Naive thymus-derived CD4-positive, alpha-beta T cell (primary cell): Measurements from ENCODE around the gene OGFOD1. TPM values are rescaled to one million over a fixed set of nuclear protein-coding genes. Genes with fewer than 3 reads are reported as not detected.

Source experiments
- ATAC-seq: fragments of 150-1000 bp; cut with Tn5 transposase; 2 replicates; pipeline ENCODE4 v1.10.0; 2021; ENCODE audit warnings: mild to moderate bottlenecking, moderate library complexity
- CTCF ChIA-PET: fragments of 350-600 bp; sonication (Branson Sonifier 250); formaldehyde crosslinking; loops from one replicate; lab custom pipeline; 2021; ENCODE audit warnings: antibody characterized with exemption; lab: Charles Lee
- POLR2A ChIA-PET: fragments of 350-600 bp; sonication (Branson Sonifier 250); formaldehyde crosslinking; loops from one replicate; lab custom pipeline; 2021; ENCODE audit warnings: antibody characterized with exemption, inconsistent platforms; lab: Charles Lee
- DNase-seq, 9 donors: peaks; one replicate each; pipeline versions ENCODE4 v3.0.0 to v3.0.0-alpha.2; 2020 to 2022; ENCODE audit warnings: mixed read lengths in 1 of 9
- H3K27ac ChIP-seq: one replicate; pipeline ENCODE4 v1.7.0; 2013; ENCODE audit warnings: mild to moderate bottlenecking, low read depth, low read length, moderate library complexity
- H3K27me3 ChIP-seq, 2 donors: one replicate each; pipeline ENCODE4 v1.7.0; 2013; ENCODE audit warnings: low read length in 2 of 2, mild to moderate bottlenecking in 2 of 2, moderate library complexity in 2 of 2; ENCODE audit not compliant: control insufficient read depth in 2 of 2, insufficient read depth in 2 of 2
- H3K36me3 ChIP-seq, 3 experiments: 1 replicate in 2 of 3; 2 replicates in 1 of 3; pipeline ENCODE4 v1.7.0; 2013; ENCODE audit warnings: low read length in 3 of 3, mild to moderate bottlenecking in 3 of 3, moderate library complexity in 1 of 3; ENCODE audit not compliant: insufficient read depth in 3 of 3, control insufficient read depth in 2 of 3
- H3K4me1 ChIP-seq, 2 donors: one replicate each; pipeline ENCODE4 v1.7.0; 2013; ENCODE audit warnings: low read length in 2 of 2, mild to moderate bottlenecking in 2 of 2, moderate library complexity in 1 of 2; ENCODE audit not compliant: control insufficient read depth in 2 of 2, insufficient read depth in 2 of 2
- H3K4me3 ChIP-seq: 2 replicates; pipeline ENCODE4 v1.7.0; 2013; ENCODE audit warnings: mild to moderate bottlenecking, low read length
- H3K9me3 ChIP-seq, 3 experiments: 1 replicate in 2 of 3; 2 replicates in 1 of 3; pipeline ENCODE4 v1.7.0; 2013; ENCODE audit warnings: low read length in 3 of 3; ENCODE audit not compliant: control insufficient read depth in 2 of 3
- H3K27ac Mint-ChIP-seq, 9 donors: one replicate each; pipeline ENCODE4 v1.8.0; 2020 to 2022; ENCODE audit warnings: mixed read lengths in 9 of 9, mild to moderate bottlenecking in 8 of 9, moderate library complexity in 5 of 9, inconsistent platforms in 2 of 9
- H3K27me3 Mint-ChIP-seq, 5 donors: one replicate each; pipeline ENCODE4 v1.8.0; 2021 to 2022; ENCODE audit warnings: mixed read lengths in 5 of 5, mild to moderate bottlenecking in 1 of 5
- H3K36me3 Mint-ChIP-seq, 5 donors: one replicate each; pipeline ENCODE4 v1.8.0; 2020 to 2022; ENCODE audit warnings: mixed read lengths in 5 of 5, mild to moderate bottlenecking in 3 of 5, inconsistent platforms in 1 of 5
- H3K4me1 Mint-ChIP-seq, 7 donors: one replicate each; pipeline ENCODE4 v1.8.0; 2020 to 2022; ENCODE audit warnings: mixed read lengths in 7 of 7, mild to moderate bottlenecking in 3 of 7, inconsistent platforms in 1 of 7
- H3K4me3 Mint-ChIP-seq, 10 donors: one replicate each; pipeline ENCODE4 v1.8.0; 2020 to 2022; ENCODE audit warnings: mild to moderate bottlenecking in 10 of 10, mixed read lengths in 10 of 10, moderate library complexity in 6 of 10, inconsistent platforms in 2 of 10
- H3K9me3 Mint-ChIP-seq, 11 donors: one replicate each; pipeline ENCODE4 v1.8.0; 2020 to 2022; ENCODE audit warnings: mixed read lengths in 11 of 11, mild to moderate bottlenecking in 4 of 11, inconsistent platforms in 1 of 11, moderate library complexity in 1 of 11
- intact Hi-C, 2 donors: fragments of 100-400 bp; cut with micrococcal nuclease; formaldehyde crosslinking; loops; one replicate each; pipeline ENCODE4 v1.15.1; 2023
- polyA plus RNA-seq, 2 donors: library from polyadenylated mRNA; unstranded; fragments of 300-500 nt; fragmentation: Illumina TruSeq; gene quantifications; one replicate each; pipeline ENCODE4 v1.2.3, GENCODE V29; 2021
- total RNA-seq, 6 experiments: library from RNA in 5 of 6; stranded (reverse) in 5 of 6; gene quantifications; 1 replicate in 5 of 6; 2 replicates in 1 of 6; pipeline ENCODE4 v1.2.3 and lab custom pipeline; 2021 to 2026

OGFOD1 gene
- total and polyA plus RNA-seq, 7 experiments from 2014 or later = 23.8 to 106 (median 45.3) TPM

DNA sequence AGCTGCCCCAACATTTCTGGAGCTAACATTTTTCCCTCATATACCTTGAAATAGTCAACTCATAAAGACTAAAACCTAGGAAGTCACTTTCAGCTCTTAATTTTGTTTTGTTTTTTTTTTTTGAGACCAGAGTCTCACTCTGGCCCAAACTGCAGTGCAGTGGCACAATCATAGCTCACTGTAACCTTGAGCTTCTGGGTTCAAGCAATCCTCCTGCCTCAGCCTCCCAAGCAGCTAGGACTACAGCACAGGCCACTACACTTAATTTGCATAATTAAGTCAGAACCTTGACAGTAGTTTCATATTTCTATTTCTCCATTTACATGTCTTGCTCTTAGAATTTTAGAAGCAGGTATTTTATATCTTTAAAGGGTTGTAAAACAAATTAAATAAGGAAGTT lies 30.7 kb upstream of the OGFOD1 start:
- ChIA-PET POLR2A (interaction anchor here (0.5 kb wide), 1 partner anchor 20 kb away, joined by 4 read pairs; no protein-coding TSS in a partner anchor), CTCF (no interaction called here)
- ATAC-seq (no peak), DNase-seq (no peak)
- Histone ChIP-seq H3K9me3 (no peaks in the 10 kb centered on the region), H3K4me1 (peaks cover 6 to 8% of the 10 kb centered on the region in 2 donors), H3K27me3 (no peaks in the 10 kb centered on the region), H3K27ac (no peak overlapping the region), H3K36me3 (no peaks in the 10 kb centered on the region), H3K4me3 (no peak overlapping the region)
- Mint-ChIP-seq H3K27ac (peak overlapping the region in 2 of 9 donors; percentile 3 to 63), H3K4me3 (no peak overlapping the region), H3K36me3 (peaks cover 0 to 7% (median 0%) of the 10 kb centered on the region in 5 donors), H3K9me3 (no peaks in the 10 kb centered on the region), H3K27me3 (no peaks in the 10 kb centered on the region), H3K4me1 (peaks cover 40 to 52% (median 47%) of the 10 kb centered on the region in 7 donors)
- intact Hi-C loops = loop anchor here (10.0 kb wide), 3 partner anchors 226 to 1314 kb away; partner anchors contain the start of genes GNAO1 (in 1 of the 2) and KATNB1 (in 1 of the 2)

DNA sequence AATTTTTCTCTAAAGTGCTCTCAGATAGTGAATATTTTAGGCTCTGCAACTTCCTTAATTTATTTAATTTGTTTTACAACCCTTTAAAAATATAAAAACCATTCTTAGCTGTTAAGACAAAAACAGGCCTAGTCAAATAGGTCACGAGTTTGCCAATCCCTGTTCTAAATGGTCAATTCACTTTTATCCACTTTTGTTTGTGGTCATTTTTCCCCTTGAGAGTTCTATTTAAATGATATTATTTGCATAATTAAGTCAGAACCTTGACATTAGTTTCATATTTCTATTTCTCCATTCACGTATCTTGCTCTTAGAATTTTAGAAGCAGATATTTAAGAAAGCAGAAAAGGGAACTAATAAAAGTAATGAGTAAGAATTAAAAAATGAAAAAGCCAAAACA lies 30.0 kb upstream of the OGFOD1 start:
- no peaks in the 10 kb centered on the region for H3K9me3 ChIP-seq
- H3K4me1 ChIP-seq = peaks cover 6 to 8% of the 10 kb centered on the region in 2 donors
- DNase-seq = no peak
- Mint-ChIP-seq H3K4me1 (peaks cover 36 to 49% (median 46%) of the 10 kb centered on the region in 7 donors), H3K4me3 (peak overlapping the region in 2 of 10 donors; percentile 5 to 36), H3K27me3 (no peaks in the 10 kb centered on the region), H3K27ac (peak overlapping the region in 3 of 9 donors; percentile 14 to 76 (median 62)), H3K36me3 (peaks cover 0 to 7% (median 0%) of the 10 kb centered on the region in 5 donors), H3K9me3 (no peaks in the 10 kb centered on the region)
- no peak overlapping the region for H3K4me3 ChIP-seq
- no peak overlapping the region for H3K27ac ChIP-seq
- no peaks in the 10 kb centered on the region for H3K36me3 ChIP-seq
- ChIA-PET POLR2A (interaction anchor here (0.5 to 1.1 kb wide), 2 partner anchors 10 to 21 kb away, joined by 3 to 4 read pairs; no protein-coding TSS in a partner anchor), CTCF (no interaction called here)
- intact Hi-C loops = loop anchor here (10.0 kb wide), 3 partner anchors 227 to 1313 kb away; partner anchors contain the start of genes GNAO1 (in 1 of the 2) and KATNB1 (in 1 of the 2)
- no peaks in the 10 kb centered on the region for H3K27me3 ChIP-seq
- ATAC-seq = no peak

DNA sequence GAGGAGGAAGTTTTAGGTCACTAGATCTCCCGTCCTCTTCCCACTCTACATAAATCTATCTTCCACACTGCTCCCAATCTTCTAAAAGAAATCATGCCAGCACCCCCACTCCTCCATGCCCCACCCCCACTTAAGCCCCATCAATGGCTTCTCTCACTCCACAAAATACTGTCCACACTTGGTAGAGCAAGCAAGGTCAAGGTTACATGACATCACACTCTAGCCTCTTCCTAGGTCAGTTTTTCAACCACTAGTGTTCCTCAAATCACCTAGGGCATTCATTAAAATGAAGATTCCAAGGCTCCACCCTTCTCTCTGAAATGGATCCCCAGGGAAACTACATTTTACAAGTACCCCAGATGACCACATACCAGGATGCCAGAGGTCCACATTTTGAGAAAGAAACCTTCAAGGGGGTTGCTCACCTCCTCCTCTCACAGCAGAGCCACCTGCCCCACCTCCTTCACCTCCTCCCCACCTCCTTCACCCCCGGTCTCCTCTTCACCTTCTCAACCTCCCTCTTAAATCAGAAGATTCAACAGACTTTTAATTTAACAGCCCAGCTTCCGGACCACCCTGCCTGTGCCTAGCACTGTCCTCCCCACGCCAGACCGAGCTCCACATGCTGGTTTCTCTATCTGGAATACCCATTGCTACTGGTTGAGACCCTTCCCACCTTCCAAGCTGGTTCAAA lies 29.2 kb upstream of the OGFOD1 start:
- H3K4me3 Mint-ChIP-seq = peak overlapping the region in 6 of 10 donors; percentile 18 to 100 (median 74)
- no peaks in the 10 kb centered on the region for H3K9me3 ChIP-seq
- CTCF ChIA-PET = no interaction called here
- H3K27me3 ChIP-seq = no peaks in the 10 kb centered on the region
- H3K4me3 ChIP-seq = no peak overlapping the region
- peaks cover 0 to 7% (median 0%) of the 10 kb centered on the region in 5 donors for H3K36me3 Mint-ChIP-seq
- H3K36me3 ChIP-seq = no peaks in the 10 kb centered on the region
- H3K27ac ChIP-seq = no peak overlapping the region
- intact Hi-C loops = loop anchor here (10.0 kb wide), 3 partner anchors 227 to 1313 kb away; partner anchors contain the start of genes GNAO1 (in 1 of the 2) and KATNB1 (in 1 of the 2)
- no peaks in the 10 kb centered on the region for H3K27me3 Mint-ChIP-seq
- POLR2A ChIA-PET = interaction anchor here (1.1 kb wide), 1 partner anchor 11 kb away, joined by 3 read pairs; no protein-coding TSS in a partner anchor
- ATAC-seq = no peak
- DNase-seq = no peak
- peak overlapping the region in 6 of 9 donors; percentile 42 to 86 (median 60) for H3K27ac Mint-ChIP-seq
- no peaks in the 10 kb centered on the region for H3K9me3 Mint-ChIP-seq
- peaks cover 36 to 50% (median 46%) of the 10 kb centered on the region in 7 donors for H3K4me1 Mint-ChIP-seq
- H3K4me1 ChIP-seq = peaks cover 6 to 8% of the 10 kb centered on the region in 2 donors

DNA sequence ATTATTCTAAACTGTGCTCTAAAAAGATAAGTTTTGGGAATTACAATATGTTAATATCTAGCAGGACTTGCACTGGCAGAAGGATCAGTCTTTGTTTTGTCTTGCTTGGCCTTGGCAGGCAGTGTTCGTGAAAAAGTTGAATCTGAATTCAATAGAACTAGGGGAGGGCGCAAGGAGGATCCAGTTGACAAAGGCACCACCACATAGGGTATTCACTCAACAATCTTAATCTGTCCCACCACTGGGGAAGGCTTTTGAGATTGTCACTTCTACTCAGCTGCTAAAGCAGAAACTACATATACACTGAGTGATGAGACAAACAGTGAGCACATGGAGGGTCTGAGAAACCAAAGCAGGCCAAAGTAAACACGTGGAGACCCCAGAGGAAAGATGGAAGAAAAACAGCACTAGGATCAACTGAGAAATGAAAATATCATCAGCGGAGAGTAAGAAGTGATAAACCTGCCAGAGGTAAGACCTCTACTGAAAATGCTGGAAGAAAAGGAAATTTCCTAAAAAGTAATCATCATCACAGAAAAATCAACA lies 28.4 kb upstream of the OGFOD1 start:
- Histone ChIP-seq H3K4me3 (no peak overlapping the region), H3K9me3 (no peaks in the 10 kb centered on the region), H3K36me3 (no peaks in the 10 kb centered on the region), H3K27me3 (no peaks in the 10 kb centered on the region), H3K4me1 (peaks cover 6 to 8% of the 10 kb centered on the region in 2 donors), H3K27ac (no peak overlapping the region)
- ChIA-PET CTCF (no interaction called here), POLR2A (interaction anchor here (0.6 kb wide), 1 partner anchor 22 kb away, joined by 3 read pairs; no protein-coding TSS in a partner anchor)
- no peak for DNase-seq
- Mint-ChIP-seq H3K27ac (peak overlapping the region in 8 of 9 donors; percentile 1 to 95 (median 50)), H3K4me3 (peak overlapping the region; percentile 10 to 100 (median 76)), H3K9me3 (no peaks in the 10 kb centered on the region), H3K36me3 (peaks cover 0 to 9% (median 0%) of the 10 kb centered on the region in 5 donors), H3K27me3 (no peaks in the 10 kb centered on the region), H3K4me1 (peaks cover 36 to 50% (median 46%) of the 10 kb centered on the region in 7 donors)
- intact Hi-C loops = loop anchor here (10.0 kb wide), 3 partner anchors 228 to 1312 kb away; partner anchors contain the start of genes GNAO1 (in 1 of the 2) and KATNB1 (in 1 of the 2)
- ATAC-seq = no peak

- no peaks in the 10 kb centered on the region for H3K9me3 ChIP-seq
- peak overlapping the region; percentile 73 for H3K4me3 ChIP-seq
- no peaks in the 10 kb centered on the region for H3K27me3 Mint-ChIP-seq
- intact Hi-C loops = loop anchor here (2.0 to 10.0 kb wide), 5 partner anchors 15 to 1311 kb away; partner anchors contain the start of genes GNAO1 (in 1 of the 2) and KATNB1 (in 1 of the 2)
- H3K4me1 ChIP-seq = peaks cover 6 to 8% of the 10 kb centered on the region in 2 donors
- POLR2A ChIA-PET = interaction anchor here (1.3 kb wide), 1 partner anchor 15 kb away, joined by 3 read pairs; no protein-coding TSS in a partner anchor
- H3K27ac Mint-ChIP-seq = peak overlapping the region; percentile 74 to 96 (median 94)
- H3K27ac ChIP-seq = peak overlapping the region; percentile 82
- ATAC-seq (no peak), DNase-seq (peak in 7 of 9 donors; percentile 20 to 46 (median 39))
- peak overlapping the region; percentile 95 to 100 (median 98) for H3K4me3 Mint-ChIP-seq
- H3K4me1 Mint-ChIP-seq = peaks cover 36 to 50% (median 44%) of the 10 kb centered on the region in 7 donors
- H3K27me3 ChIP-seq = no peaks in the 10 kb centered on the region
- no peaks in the 10 kb centered on the region for H3K9me3 Mint-ChIP-seq
- H3K36me3 Mint-ChIP-seq = peaks cover 0 to 9% (median 0%) of the 10 kb centered on the region in 5 donors
- CTCF ChIA-PET = no interaction called here
- no peaks in the 10 kb centered on the region for H3K36me3 ChIP-seq
Measured at GRCh38 chr16:56423584-56424403, 27.6 kb upstream of the OGFOD1 start.
